SU-DHL-6 (cell line): ENCODE results near the gene TTC22.

Source experiments
- H2AFZ ChIP-seq: fragments of 200-600 bp; sonication (generic); 2 replicates; pipeline ENCODE4 v1.6.1; 2014; ENCODE audit warnings: low read depth, mild to moderate bottlenecking, moderate library complexity, mixed read lengths, antibody characterized with exemption, low read length; ENCODE audit not compliant: severe bottlenecking
- H3F3A ChIP-seq: fragments of 200-600 bp; shearing (Covaris generic); 2 replicates; pipeline ENCODE4 v1.6.0; 2016; ENCODE audit warnings: antibody characterized with exemption, mild to moderate bottlenecking; ENCODE audit not compliant: insufficient read depth
- H3K27ac ChIP-seq: fragments of 200-600 bp; sonication (generic); 2 replicates; pipeline ENCODE4 v1.5.1; 2016; ENCODE audit warnings: low read depth, mild to moderate bottlenecking, low read length, moderate library complexity, mixed read lengths
- H3K27me3 ChIP-seq: fragments of 200-600 bp; sonication (generic), shearing (Covaris generic); 2 replicates; pipeline ENCODE4 v1.6.0; 2014; ENCODE audit warnings: mild to moderate bottlenecking, low read length
- H3K36me3 ChIP-seq: fragments of 200-600 bp; sonication (generic); 2 replicates; pipeline ENCODE4 v1.6.1; 2014; ENCODE audit warnings: mild to moderate bottlenecking, low read length, mixed read lengths
- H3K4me2 ChIP-seq: fragments of 300-600, 200-600 bp; shearing (Covaris generic), sonication (generic); 2 replicates; pipeline ENCODE4 v1.6.0; 2014; ENCODE audit warnings: low read length, low read depth, mild to moderate bottlenecking; ENCODE audit not compliant: poor library complexity, severe bottlenecking
- H3K4me3 ChIP-seq: fragments of 200-600 bp; sonication (generic); 2 replicates; pipeline ENCODE4 v1.5.1; 2014; ENCODE audit warnings: antibody characterized with exemption, low read length, mild to moderate bottlenecking, mixed read lengths; ENCODE audit not compliant: insufficient read depth, poor library complexity, severe bottlenecking
- H3K79me2 ChIP-seq: fragments of 200-600 bp; sonication (generic); 2 replicates; pipeline ENCODE4 v1.6.1; 2014; ENCODE audit warnings: mild to moderate bottlenecking, low read length, moderate library complexity; ENCODE audit not compliant: insufficient read depth
- H3K9ac ChIP-seq: fragments of 200-600 bp; sonication (generic); 2 replicates; pipeline ENCODE4 v1.7.0; 2014; ENCODE audit warnings: mild to moderate bottlenecking, low read length
- H3K9me2 ChIP-seq: fragments of 200-600 bp; sonication (generic); replicated peaks from 2 replicates; pipeline ENCODE4 v1.6.1; 2014; ENCODE audit warnings: low read length; ENCODE audit not compliant: insufficient read depth
- H3K9me3 ChIP-seq: fragments of 200-600 bp; sonication (generic); 2 replicates; pipeline ENCODE4 v1.6.1; 2014; ENCODE audit warnings: low read length, mixed read lengths; ENCODE audit not compliant: insufficient read depth
- H4K20me1 ChIP-seq: fragments of 200-600 bp; sonication (generic); 2 replicates; pipeline ENCODE4 v1.6.1; 2014; ENCODE audit warnings: low read depth, mild to moderate bottlenecking, antibody characterized with exemption, low read length, moderate library complexity, mixed read lengths
- CTCF ChIP-seq: fragments of 200-600 bp; sonication (generic); IDR thresholded peaks from one replicate; pipeline ENCODE4 v1.5.1; 2017; ENCODE audit warnings: antibody characterized with exemption, mild to moderate bottlenecking, low read length, moderate library complexity; ENCODE audit not compliant: insufficient read depth, poor library complexity, severe bottlenecking
- EZH2phosphoT487 ChIP-seq: fragments of 200-600 bp; sonication (generic), shearing (Covaris generic); conservative IDR thresholded peaks from 2 replicates; pipeline ENCODE4 v1.6.1; 2018; ENCODE audit warnings: mild to moderate bottlenecking, antibody characterized with exemption, low read length, moderate library complexity, mixed read lengths

TTC22 gene

GRCh38 chr1:54782156-54782555 lies 19.0 kb downstream of the TTC22 start:
- H3K27me3 ChIP-seq, result no peaks in the 10 kb centered on the region

GRCh38 chr1:54781023-54781723 lies 19.9 kb downstream of the TTC22 start:
- Histone ChIP-seq H3K27ac (no peak overlapping the region), H3K9me2 (no peaks in the 10 kb centered on the region), H3K4me2 (no peak overlapping the region), H2AFZ (no peak overlapping the region), H3K9me3 (no peaks in the 10 kb centered on the region), H3K36me3 (no peaks in the 10 kb centered on the region), H3K9ac (no peak overlapping the region), H3F3A (no peaks in the 10 kb centered on the region), H3K4me3 (no peak overlapping the region), H4K20me1 (no peaks in the 10 kb centered on the region), H3K79me2 (no peaks in the 10 kb centered on the region), H3K27me3 (no peaks in the 10 kb centered on the region)
- TF ChIP-seq EZH2phosphoT487 (no peak), CTCF (no peak)

More at GRCh38 chr1:54782156-54782555, 19.0 kb downstream of the TTC22 start:
- H3K9me2 ChIP-seq, result no peaks in the 10 kb centered on the region
- H3F3A ChIP-seq, result no peaks in the 10 kb centered on the region
- no peak overlapping the region for H3K9ac ChIP-seq
- TF ChIP-seq CTCF (no peak), EZH2phosphoT487 (no peak)
- no peak overlapping the region for H3K4me2 ChIP-seq
- no peak overlapping the region for H2AFZ ChIP-seq
- H3K36me3 ChIP-seq, result no peaks in the 10 kb centered on the region
- H3K4me3 ChIP-seq, result no peak overlapping the region
- H3K9me3 ChIP-seq, result no peaks in the 10 kb centered on the region
- no peak overlapping the region for H3K27ac ChIP-seq
- H4K20me1 ChIP-seq, result no peaks in the 10 kb centered on the region
- H3K79me2 ChIP-seq, result no peaks in the 10 kb centered on the region

- no peak overlapping the region for H3K27ac ChIP-seq
- H3K79me2 ChIP-seq, result no peaks in the 10 kb centered on the region
- H3K9me3 ChIP-seq, result no peaks in the 10 kb centered on the region
- no peaks in the 10 kb centered on the region for H4K20me1 ChIP-seq
- H3F3A ChIP-seq, result no peaks in the 10 kb centered on the region
- no peaks in the 10 kb centered on the region for H3K9me2 ChIP-seq
- H3K27me3 ChIP-seq, result no peaks in the 10 kb centered on the region
- no peak overlapping the region for H3K9ac ChIP-seq
- no peak for TF ChIP-seq EZH2phosphoT487
- no peak for TF ChIP-seq CTCF
- H3K4me3 ChIP-seq, result no peak overlapping the region
- H3K36me3 ChIP-seq, result no peaks in the 10 kb centered on the region
- H2AFZ ChIP-seq, result no peak overlapping the region
- no peak overlapping the region for H3K4me2 ChIP-seq
Observed at GRCh38 chr1:54777431-54777830, 23.7 kb downstream of the TTC22 start.
